Right atrium auricular region (tissue), 2 donors: Measurements from ENCODE around the gene MRTFA. TPM values are rescaled to one million over a fixed set of nuclear protein-coding genes. Genes with fewer than 3 reads are reported as not detected.

Experiments
- DNase-seq: peaks from one replicate; pipeline ENCODE4 v3.0.0-alpha.2; 2019; ENCODE audit warnings: low spot score
- H3K27ac ChIP-seq, 2 donors: fragments of 200-600 bp; sonication (generic); 1 replicate in 1 of 2; 2 replicates in 1 of 2; pipeline ENCODE4 v1.5.1; 2016 to 2019
- H3K27me3 ChIP-seq, 2 donors: fragments of 200-600 bp; sonication (generic); one replicate each; pipeline versions ENCODE4 v1.5.1 to v1.6.0; 2017 to 2019
- H3K36me3 ChIP-seq: fragments of 200-600 bp; sonication (generic); one replicate; pipeline ENCODE4 v1.5.1; 2016
- H3K4me1 ChIP-seq, 2 donors: fragments of 200-600 bp; sonication (generic); one replicate each; pipeline versions ENCODE4 v1.5.1 to v1.6.0; 2017 to 2019
- H3K4me3 ChIP-seq, 2 donors: fragments of 200-600 bp; sonication (generic); 1 replicate in 1 of 2; 2 replicates in 1 of 2; pipeline ENCODE4 v1.5.1; 2017 to 2019; ENCODE audit warnings: mild to moderate bottlenecking in 1 of 2, moderate library complexity in 1 of 2
- H3K9me3 ChIP-seq, 2 donors: fragments of 200-600 bp; sonication (generic); one replicate each; pipeline ENCODE4 v1.5.1; 2019
- CTCF ChIP-seq, 2 donors: fragments of 200-600 bp; sonication (generic); IDR thresholded peaks; one replicate each; pipeline ENCODE4 v1.5.1; 2019; ENCODE audit warnings: antibody characterized with exemption in 2 of 2
- total RNA-seq, 2 donors: library from RNA; depleted of rRNA; stranded (reverse); fragments of >200 nt; gene quantifications; one replicate each; pipeline ENCODE4 v1.1.0, GENCODE V29; 2016

Gene MRTFA
- total RNA-seq, 2 donors from 2014 or later: 45.8 to 55.2 TPM

GRCh38 chr22:40651057-40651456, 14.5 kb upstream of the MRTFA start:
- no peak for DNase-seq
- Histone ChIP-seq H3K27ac (peak overlapping the region; percentile 95 to 97), H3K36me3 (no peaks in the 10 kb centered on the region), H3K9me3 (no peaks in the 10 kb centered on the region), H3K4me3 (peak overlapping the region in 1 of 2 donors; percentile 63), H3K4me1 (peaks cover 0 to 40% of the 10 kb centered on the region in 2 donors), H3K27me3 (no peaks in the 10 kb centered on the region)
- no peak for TF ChIP-seq CTCF (IDR thresholded peaks at IDR 0.05)

GRCh38 chr22:40648386-40648785, 11.9 kb upstream of the MRTFA start:
- Histone ChIP-seq H3K4me3 (no peak overlapping the region), H3K9me3 (no peaks in the 10 kb centered on the region), H3K27me3 (no peaks in the 10 kb centered on the region), H3K4me1 (peaks cover 0 to 20% of the 10 kb centered on the region in 2 donors), H3K36me3 (no peaks in the 10 kb centered on the region), H3K27ac (no peak overlapping the region)
- no peak for TF ChIP-seq CTCF (IDR thresholded peaks at IDR 0.05)
- DNase-seq: no peak

- H3K4me3 ChIP-seq: no peak overlapping the region
- H3K36me3 ChIP-seq: no peaks in the 10 kb centered on the region
- H3K4me1 ChIP-seq: no peaks in the 10 kb centered on the region
- no peak for TF ChIP-seq CTCF (IDR thresholded peaks at IDR 0.05)
- no peaks in the 10 kb centered on the region for H3K9me3 ChIP-seq
- H3K27me3 ChIP-seq: no peaks in the 10 kb centered on the region
- DNase-seq: no peak
- peak overlapping the region in 1 of 2 donors; percentile 61 for H3K27ac ChIP-seq
Measured at GRCh38 chr22:40645579-40646197, 9.2 kb upstream of the MRTFA start.

- TF ChIP-seq CTCF (IDR thresholded peaks at IDR 0.05): no peak
- no peak for DNase-seq
- no peak overlapping the region for H3K27ac ChIP-seq
Measured at GRCh38 chr22:40642316-40642715, 5.8 kb upstream of the MRTFA start.

GRCh38 chr22:40641269-40641668, 4.8 kb upstream of the MRTFA start:
- DNase-seq: no peak
- no peaks in the 10 kb centered on the region for H3K27me3 ChIP-seq

More at GRCh38 chr22:40642316-40642715, 5.8 kb upstream of the MRTFA start:
- Histone ChIP-seq H3K4me3 (no peak overlapping the region), H3K36me3 (no peaks in the 10 kb centered on the region), H3K27me3 (no peaks in the 10 kb centered on the region), H3K4me1 (peaks cover 0 to 11% of the 10 kb centered on the region in 2 donors), H3K9me3 (no peaks in the 10 kb centered on the region)

More at GRCh38 chr22:40641269-40641668, 4.8 kb upstream of the MRTFA start:
- Histone ChIP-seq H3K9me3 (no peaks in the 10 kb centered on the region), H3K4me3 (no peak overlapping the region), H3K36me3 (no peaks in the 10 kb centered on the region), H3K27ac (no peak overlapping the region), H3K4me1 (peaks cover 0 to 11% of the 10 kb centered on the region in 2 donors)
- no peak for TF ChIP-seq CTCF (IDR thresholded peaks at IDR 0.05)
